K562 (cell line): ENCODE measurements around the gene ASNS. TPM values are rescaled to one million over a fixed set of nuclear protein-coding genes. Genes with fewer than 3 reads are reported as not detected.

Experiments
- AFF1 ChIP-seq, 2 experiments: fragments of 450-650 bp; IDR thresholded peaks; 2 replicates each; pipeline ENCODE4 v1.6.1; 2018; ENCODE audit warnings: mild to moderate bottlenecking in 2 of 2, low read depth in 1 of 2; ENCODE audit not compliant: partially characterized antibody in 2 of 2
- ARID4B ChIP-seq: sonication (generic); formaldehyde crosslinking; IDR thresholded peaks from 2 replicates; pipeline ENCODE4 v1.8.0; 2022; ENCODE audit warnings: mild to moderate bottlenecking, missing genetic modification reagents
- ELF2 ChIP-seq: fragments of 250-450 bp; sonication (Bioruptor Pico); IDR thresholded peaks from 2 replicates; pipeline ENCODE4 v1.5.0; 2021; ENCODE audit warnings: mild to moderate bottlenecking
- GTF2E2 ChIP-seq: fragments of 200-800 bp; sonication (Bioruptor generic); IDR thresholded peaks from 2 replicates; pipeline ENCODE4 v1.6.1; 2016; ENCODE audit warnings: missing genetic modification characterization, missing compliant biosample characterization
- JUN ChIP-seq, 2 experiments: sonication (generic) in 1 of 2; formaldehyde crosslinking in 1 of 2; IDR thresholded peaks; 2 replicates each; pipeline versions ENCODE4 v1.6.1 to v1.8.0; 2012 to 2022; ENCODE audit warnings: borderline replicate concordance in 2 of 2, mild to moderate bottlenecking in 2 of 2, improper control_type of control experiment in 1 of 2, low read depth in 1 of 2, low read length in 1 of 2, missing genetic modification reagents in 1 of 2
- LCOR ChIP-seq: sonication (generic); formaldehyde crosslinking; IDR thresholded peaks from 2 replicates; pipeline ENCODE4 v1.8.0; 2022; ENCODE audit warnings: mild to moderate bottlenecking, missing genetic modification reagents
- RNF2 ChIP-seq: sonication (generic); IDR thresholded peaks from 2 replicates; pipeline ENCODE4 v1.6.1; 2016
- XRCC5 ChIP-seq: fragments of 200-400 bp; formaldehyde crosslinking; IDR thresholded peaks from 2 replicates; pipeline ENCODE4 v1.6.1; 2017; ENCODE audit warnings: low read depth, mild to moderate bottlenecking, low read length
- ZBTB49 ChIP-seq: sonication (generic); formaldehyde crosslinking; IDR thresholded peaks from 2 replicates; pipeline ENCODE4 v1.8.0; 2022; ENCODE audit warnings: missing genetic modification reagents, mild to moderate bottlenecking, borderline replicate concordance
- ZNF518B ChIP-seq: fragments of 250-450 bp; sonication (Bioruptor Pico); IDR thresholded peaks from 2 replicates; pipeline ENCODE4 v1.5.0; 2021; ENCODE audit warnings: mild to moderate bottlenecking, moderate library complexity
- ZNF561 ChIP-seq: fragments of 450-650 bp; formaldehyde crosslinking; conservative IDR thresholded peaks from 2 replicates; pipeline ENCODE4 v1.4.0; 2020; ENCODE audit warnings: mild to moderate bottlenecking, moderate library complexity
- polyA plus RNA-seq, 8 experiments: library from polyadenylated mRNA; depleted of rRNA in 4 of 8; stranded (reverse) in 5 of 8; unstranded in 3 of 8; fragments of >200 nt; fragmentation: Nextera tagmentation in 2 of 8; fragmentation: Illumina TruSeq in 1 of 8; extraction: Ambion mirVana in 2 of 8; extraction: Trizol in 1 of 8; gene quantifications; 2 replicates each; pipeline versions ENCODE4 v1.2.1 to v1.2.3, GENCODE V29; 2011 to 2014; ENCODE audit warnings: inconsistent platforms in 1 of 8, missing spikeins in 1 of 8
- total RNA-seq, 7 experiments: library from RNA; depleted of rRNA in 6 of 7; stranded (reverse); fragments of >200 nt in 6 of 7; fragmentation: Illumina TruSeq in 2 of 7; extraction: Trizol in 2 of 7; gene quantifications; 2 replicates each; pipeline versions ENCODE4 v1.2.1 to v1.2.3, GENCODE V29; 2011 to 2021; ENCODE audit warnings: low replicate concordance in 1 of 7

ASNS gene
- total and polyA plus RNA-seq, 9 of the 15 experiments (the other 6 are each of a cell fraction or from before 2014, with no cell fraction given) = 42.1 to 354 (median 215) TPM

DNA sequence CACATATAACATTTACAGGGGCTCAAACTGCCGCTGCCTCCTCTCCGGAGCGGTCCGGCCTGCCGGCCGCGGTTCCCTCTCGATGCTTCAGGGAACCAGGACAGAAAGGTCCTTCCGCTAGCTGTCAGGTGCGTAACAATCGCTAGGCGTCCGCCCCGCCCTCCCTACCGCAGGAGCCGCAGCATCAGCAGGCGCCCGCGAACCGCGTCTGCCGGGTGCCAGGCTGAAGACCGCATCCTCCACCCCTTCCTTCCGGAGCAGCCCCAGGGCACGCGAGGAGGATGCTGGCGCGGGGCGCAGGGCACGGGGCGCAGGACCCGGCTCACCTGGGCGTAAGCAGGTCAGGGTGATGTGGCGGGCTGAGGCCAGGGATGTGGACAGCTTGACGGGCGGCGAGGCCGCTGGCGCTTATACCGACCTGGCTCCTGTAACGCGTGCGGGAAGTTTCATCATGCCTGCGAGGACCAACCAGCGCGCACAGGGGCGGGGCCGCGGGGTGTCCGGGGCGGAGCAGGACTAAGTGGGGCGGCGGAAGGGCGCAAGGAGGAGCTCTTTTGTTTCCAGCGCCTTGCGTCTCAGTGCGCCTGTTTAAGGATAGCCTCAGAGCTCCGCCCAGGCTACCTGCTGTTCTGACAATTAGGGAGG, at the start of gene ASNS (continued):
- peak in 1 of 2 experiments; percentile 1 for TF ChIP-seq AFF1 (IDR thresholded peaks at IDR 0.05; ENCODE audit: low read depth in 1 of 2, partially characterized antibody in 2 of 2)
- TF ChIP-seq RNF2 = peak; percentile 67; the same call in 1 of the 2 replicates
- TF ChIP-seq JUN (IDR thresholded peaks at IDR 0.05; ENCODE audit: borderline replicate concordance, low read depth, low read length) = peak; percentile 65; the same call in 1 of the 2 replicates
- TF ChIP-seq JUN (CRISPR knock-in tag; IDR thresholded peaks at IDR 0.05; ENCODE audit: borderline replicate concordance) = no peak
- peak; percentile 52; the same call in 1 of the 2 replicates for TF ChIP-seq XRCC5
- peak; percentile 83 for TF ChIP-seq GTF2E2
- TF ChIP-seq ZBTB49 (CRISPR knock-in tag) = peak; percentile 42; the same call in 1 of the 2 replicates
- no peak for TF ChIP-seq ZNF518B (CRISPR knock-in tag)
- no peak for TF ChIP-seq ZNF561
- peak; percentile 97 for TF ChIP-seq LCOR (CRISPR knock-in tag)
- peak; percentile 62; the same call in 1 of the 2 replicates for TF ChIP-seq ELF2 (CRISPR knock-in tag)
- peak; percentile 87 for TF ChIP-seq ARID4B (CRISPR knock-in tag)
